Measurements from ENCODE around the gene TLE1. TPM values are rescaled to one million over a fixed set of nuclear protein-coding genes. Genes with fewer than 3 reads are reported as not detected.

Gene TLE1
- total and polyA plus RNA-seq, 2 of the 4 experiments (the other 2 are of a cell fraction), result 36.0 to 51.0 TPM

DNA sequence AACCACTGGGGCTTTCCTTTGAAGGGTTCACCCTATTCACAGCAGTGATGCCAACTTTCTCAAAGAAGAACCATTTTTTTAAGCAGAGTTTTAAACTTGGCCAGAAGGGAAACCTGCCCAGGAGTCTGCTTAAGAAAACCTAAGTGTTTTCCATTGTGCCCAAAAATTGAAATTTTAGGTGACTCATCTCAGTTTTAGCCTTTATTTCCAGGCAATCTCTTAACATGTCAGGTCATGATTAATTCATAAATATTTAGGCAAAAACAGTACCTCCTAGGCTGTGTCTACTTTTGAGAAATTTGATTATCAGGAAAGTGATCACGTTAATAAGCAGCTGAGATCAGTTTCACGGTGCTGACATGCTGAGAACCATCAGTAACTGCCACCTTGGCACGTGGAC is 61.9 kb downstream of the TLE1 start:
- H3K23ac ChIP-seq (ENCODE audit: low read depth, low read length), result no peak overlapping the region
- dilution Hi-C loops (cut with HindIII; ENCODE audit: low sequenced_read_pairs, unreplicated experiment) (no loop called here), in situ Hi-C loops (cut with MboI; ENCODE audit: low sequenced_read_pairs) (no loop called here), intact Hi-C loops (cut with micrococcal nuclease) (no loop called here)
- H3K9me3 ChIP-seq (ENCODE audit: control insufficient read depth, insufficient read depth, low read length), result no peaks in the 10 kb centered on the region
- ATAC-seq (ENCODE audit: low read depth), result no peak
- H2BK20ac ChIP-seq (ENCODE audit: low read depth, low read length), result no peak overlapping the region
- H2BK120ac ChIP-seq (ENCODE audit: low read depth, low read length), result no peak overlapping the region
- H2BK15ac ChIP-seq (ENCODE audit: low read depth, low read length), result no peak overlapping the region
- no peak overlapping the region for H3K18ac ChIP-seq (ENCODE audit: low read depth, low read length)
- peaks cover 18 to 30% of the 10 kb centered on the region in 2 experiments for H3K79me1 ChIP-seq (ENCODE audit: low read depth in 1 of 2, low read length in 2 of 2)
- 0 out of 2 replicates have a peak overlapping the region, but pooled peaks have one; percentile 30 for H3K4ac ChIP-seq (ENCODE audit: low read depth, low read length)
- ChIA-PET POLR2A (ENCODE audit: unreplicated experiment) (no interaction called here), CTCF (no interaction called here)
- H3K9ac ChIP-seq (ENCODE audit: low read depth, low read length), result no peak overlapping the region
- peaks cover 5% of the 10 kb centered on the region for H3K36me3 ChIP-seq (ENCODE audit: control insufficient read depth, insufficient read depth, low read length)
- H3K4me1 ChIP-seq (ENCODE audit: control insufficient read depth, insufficient read depth, low read length), result peaks cover 5% of the 10 kb centered on the region; the same call in 1 of the 2 replicates
- H4K91ac ChIP-seq (ENCODE audit: insufficient read depth, low read depth, low read length), result no peak overlapping the region
- no peak for TF ChIP-seq RAD21 (IDR thresholded peaks at IDR 0.05; ENCODE audit: low read length)
- H3K27me3 ChIP-seq (ENCODE audit: control insufficient read depth, insufficient read depth, low read length), result no peaks in the 10 kb centered on the region
- H3K56ac ChIP-seq (ENCODE audit: extremely low read depth, insufficient read depth, low read length), result no peak overlapping the region
- H4K20me1 ChIP-seq (ENCODE audit: insufficient read depth, low read length), result no peaks in the 10 kb centered on the region
- no peak overlapping the region for H2AK9ac ChIP-seq (replicated peaks; ENCODE audit: low read depth, low read length, poor library complexity)
- no peak overlapping the region for H3K14ac ChIP-seq (replicated peaks; ENCODE audit: low read depth, low read length)
- no TSS peak for BruUV-seq (replicated peaks)
- 80% methylated on average over 1 of the region's 3 CpGs; no CpG with 5 or more reads in 1 of the 2 experiments for WGBS, 2 experiments (ENCODE audit: extremely low coverage in 2 of 2, insufficient read length in 1 of 2)
- H2AK5ac ChIP-seq (ENCODE audit: low read depth, low read length), result no peak overlapping the region
- H4K8ac ChIP-seq (ENCODE audit: low read depth in 2 of 2, low read length in 2 of 2), result no peak overlapping the region
- no peak overlapping the region for H3K27ac ChIP-seq (ENCODE audit: insufficient read depth, low read length)
- H3K4me3 ChIP-seq (ENCODE audit: insufficient read depth, low read depth, low read length), result no peak overlapping the region
- no peak overlapping the region for H4K5ac ChIP-seq (ENCODE audit: low read depth, low read length)
- DNase-seq, result no peak
- H3K9me1 ChIP-seq (ENCODE audit: insufficient read depth, low read length), result peaks cover 11% of the 10 kb centered on the region
- no peak overlapping the region for H2AFZ ChIP-seq (replicated peaks; ENCODE audit: low read length, poor library complexity)
- no peak overlapping the region for H3K4me2 ChIP-seq (ENCODE audit: low read depth, low read length)
- H2BK5ac ChIP-seq (ENCODE audit: low read depth, low read length, poor library complexity, severe bottlenecking), result no peak overlapping the region

Data from IMR-90 (cell line).